Activated CD8-positive, alpha-beta memory T cell treated with anti-CD3 and anti-CD28 coated beads for 36 hours (primary cell): ENCODE measurements around the gene GIGYF1. TPM values are rescaled to one million over a fixed set of nuclear protein-coding genes. Genes with fewer than 3 reads are reported as not detected.

Experiments
- CTCF ChIA-PET: fragments of 350-600 bp; sonication (Branson Sonifier 250); formaldehyde crosslinking; loops from one replicate; lab custom pipeline; 2021; ENCODE audit warnings: antibody characterized with exemption; lab: Charles Lee
- POLR2A ChIA-PET: fragments of 350-600 bp; sonication (Branson Sonifier 250); formaldehyde crosslinking; loops from one replicate; lab custom pipeline; 2021; ENCODE audit warnings: antibody characterized with exemption; lab: Charles Lee
- total RNA-seq, 2 experiments: library from RNA; stranded (reverse); gene quantifications; one replicate each; pipeline ENCODE4 v1.2.3, GENCODE V29; 2021

GIGYF1 gene
- total RNA-seq, 2 experiments from 2014 or later = 47.8 to 48.6 TPM

GRCh38 chr7:100688326-100688860 is 5.7 kb downstream of the GIGYF1 start:
- POLR2A ChIA-PET = no interaction called here
- CTCF ChIA-PET = no interaction called here

GRCh38 chr7:100687751-100688300 is 6.2 kb downstream of the GIGYF1 start:
- CTCF ChIA-PET = interaction anchor here (0.6 kb wide), 1 partner anchor 1022 kb away, joined by 3 read pairs; no protein-coding TSS in a partner anchor
- POLR2A ChIA-PET = interaction anchor here (0.8 kb wide), 1 partner anchor 102 kb away, joined by 7 read pairs; the partner anchor contains the start of genes FBXO24 and LRCH4

GRCh38 chr7:100687261-100687660 is 6.8 kb downstream of the GIGYF1 start:
- ChIA-PET POLR2A (interaction anchor here (0.8 kb wide), 1 partner anchor 102 kb away, joined by 7 read pairs; the partner anchor contains the start of genes FBXO24 and LRCH4), CTCF (interaction anchor here (0.6 kb wide), 1 partner anchor 1022 kb away, joined by 3 read pairs; no protein-coding TSS in a partner anchor)

GRCh38 chr7:100686822-100687211 is 7.2 kb downstream of the GIGYF1 start:
- POLR2A ChIA-PET = no interaction called here
- CTCF ChIA-PET = no interaction called here

GRCh38 chr7:100686201-100686821 is 7.7 kb downstream of the GIGYF1 start:
- POLR2A ChIA-PET = no interaction called here
- CTCF ChIA-PET = interaction anchor here (1.0 to 1.6 kb wide), 2 partner anchors 9 to 166 kb away, joined by 3 read pairs; partner anchors contain the start of gene SLC12A9

GRCh38 chr7:100685631-100686145 is 8.4 kb downstream of the GIGYF1 start:
- ChIA-PET POLR2A (no interaction called here), CTCF (interaction anchor here (1.0 to 1.6 kb wide), 3 partner anchors 8 to 167 kb away, joined by 3 read pairs; partner anchors contain the start of gene SLC12A9)

GRCh38 chr7:100685049-100685605 is 8.9 kb downstream of the GIGYF1 start:
- ChIA-PET CTCF (interaction anchor here (1.0 to 1.6 kb wide), 3 partner anchors 8 to 167 kb away, joined by 3 read pairs; partner anchors contain the start of gene SLC12A9), POLR2A (no interaction called here)

GRCh38 chr7:100684534-100685042 is 9.5 kb downstream of the GIGYF1 start:
- CTCF ChIA-PET = interaction anchor here (0.6 to 1.6 kb wide), 3 partner anchors 51 to 168 kb away, joined by 3 read pairs; partner anchors contain the start of gene SLC12A9
- POLR2A ChIA-PET = no interaction called here

GRCh38 chr7:100683659-100684533 is 10.2 kb downstream of the GIGYF1 start:
- POLR2A ChIA-PET = interaction anchor here (1.6 kb wide), 1 partner anchor 98 kb away, joined by 5 read pairs; the partner anchor contains the start of genes FBXO24 and LRCH4

GRCh38 chr7:100682991-100683658 is 10.9 kb downstream of the GIGYF1 start:
- CTCF ChIA-PET = interaction anchor here (0.8 to 9.2 kb wide), 3 partner anchors 8 to 42 kb away, joined by 3 to 68 read pairs (median 4); partner anchors contain the start of gene POP7
- POLR2A ChIA-PET = interaction anchor here (1.3 to 1.6 kb wide), 2 partner anchors 50 to 97 kb away, joined by 3 to 5 read pairs; partner anchors contain the start of genes FBXO24 and LRCH4

More at GRCh38 chr7:100683659-100684533, 10.2 kb downstream of the GIGYF1 start:
- CTCF ChIA-PET = interaction anchor here (0.6 to 1.2 kb wide), 2 partner anchors 22 to 125 kb away, joined by 3 to 4 read pairs; partner anchors contain the start of gene POP7

- CTCF ChIA-PET = interaction anchor here (0.8 to 9.2 kb wide), 4 partner anchors 9 to 49 kb away, joined by 3 to 68 read pairs (median 12); partner anchors contain the start of gene POP7
- POLR2A ChIA-PET = interaction anchor here (1.3 to 1.6 kb wide), 2 partner anchors 49 to 96 kb away, joined by 3 to 5 read pairs; partner anchors contain the start of genes FBXO24 and LRCH4
Measured at GRCh38 chr7:100682228-100682741, 11.8 kb downstream of the GIGYF1 start.

- ChIA-PET POLR2A (interaction anchor here (1.3 kb wide), 1 partner anchor 49 kb away, joined by 3 read pairs; no protein-coding TSS in a partner anchor), CTCF (interaction anchor here (0.8 to 9.2 kb wide), 3 partner anchors 10 to 69 kb away, joined by 4 to 68 read pairs (median 21); partner anchors contain the start of gene MOSPD3)
Measured at GRCh38 chr7:100681491-100682227, 12.4 kb downstream of the GIGYF1 start.

GRCh38 chr7:100680576-100681271 is 13.3 kb downstream of the GIGYF1 start:
- ChIA-PET CTCF (interaction anchor here (0.7 to 9.2 kb wide), 4 partner anchors 11 to 68 kb away, joined by 3 to 68 read pairs (median 12); partner anchors contain the start of gene MOSPD3), POLR2A (interaction anchor here (0.6 to 0.9 kb wide), 2 partner anchors 25 to 69 kb away, joined by 3 to 12 read pairs; partner anchors contain the start of gene POP7)

GRCh38 chr7:100679927-100680575 is 14.0 kb downstream of the GIGYF1 start:
- ChIA-PET CTCF (interaction anchor here (2.4 to 9.2 kb wide), 3 partner anchors 11 to 67 kb away, joined by 7 to 68 read pairs (median 21); partner anchors contain the start of gene MOSPD3), POLR2A (interaction anchor here (0.6 to 0.9 kb wide), 2 partner anchors 26 to 69 kb away, joined by 3 to 12 read pairs; partner anchors contain the start of gene POP7)
